Measurements from ENCODE around the gene PILRA.

DNA sequence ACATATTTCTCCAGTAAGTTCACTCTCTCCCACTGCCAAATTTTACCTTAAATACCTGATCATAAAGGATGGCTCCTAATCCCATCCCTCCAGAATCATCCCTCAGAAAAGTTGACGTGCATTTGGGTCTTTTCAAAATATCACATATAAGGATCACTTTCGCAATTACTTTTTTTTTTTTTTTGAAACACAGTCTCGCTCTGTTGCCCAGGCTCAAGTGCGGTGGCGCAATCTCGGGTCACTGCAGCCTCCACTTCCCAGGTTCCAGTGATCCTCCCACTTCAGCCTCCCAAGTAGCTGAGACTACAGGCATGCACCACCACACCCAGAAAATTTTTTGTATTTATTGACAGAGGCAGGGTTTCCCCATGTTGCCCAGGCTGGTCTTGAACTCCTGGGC is 37.8 kb downstream of the PILRA start:
- TF ChIP-seq, protein P1, sequence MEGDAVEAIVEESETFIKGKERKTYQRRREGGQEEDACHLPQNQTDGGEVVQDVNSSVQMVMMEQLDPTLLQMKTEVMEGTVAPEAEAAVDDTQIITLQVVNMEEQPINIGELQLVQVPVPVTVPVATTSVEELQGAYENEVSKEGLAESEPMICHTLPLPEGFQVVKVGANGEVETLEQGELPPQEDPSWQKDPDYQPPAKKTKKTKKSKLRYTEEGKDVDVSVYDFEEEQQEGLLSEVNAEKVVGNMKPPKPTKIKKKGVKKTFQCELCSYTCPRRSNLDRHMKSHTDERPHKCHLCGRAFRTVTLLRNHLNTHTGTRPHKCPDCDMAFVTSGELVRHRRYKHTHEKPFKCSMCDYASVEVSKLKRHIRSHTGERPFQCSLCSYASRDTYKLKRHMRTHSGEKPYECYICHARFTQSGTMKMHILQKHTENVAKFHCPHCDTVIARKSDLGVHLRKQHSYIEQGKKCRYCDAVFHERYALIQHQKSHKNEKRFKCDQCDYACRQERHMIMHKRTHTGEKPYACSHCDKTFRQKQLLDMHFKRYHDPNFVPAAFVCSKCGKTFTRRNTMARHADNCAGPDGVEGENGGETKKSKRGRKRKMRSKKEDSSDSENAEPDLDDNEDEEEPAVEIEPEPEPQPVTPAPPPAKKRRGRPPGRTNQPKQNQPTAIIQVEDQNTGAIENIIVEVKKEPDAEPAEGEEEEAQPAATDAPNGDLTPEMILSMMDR (IDR thresholded peaks at IDR 0.05): no peak
- no peak for TF ChIP-seq POLR2A (IDR thresholded peaks at IDR 0.05)

All from stomach (tissue), 4 donors.